Mucosa of rectum (tissue), 2 donors: ENCODE data around the gene RYR3.

ENCODE experiments used
- H3K27ac ChIP-seq, 2 donors: one replicate each; pipeline ENCODE4 v1.7.0; 2013; ENCODE audit warnings: inconsistent platforms in 2 of 2, low read depth in 2 of 2, low read length in 2 of 2
- H3K27me3 ChIP-seq, 2 donors: one replicate each; pipeline ENCODE4 v1.7.0; 2013; ENCODE audit warnings: low read length in 2 of 2; ENCODE audit not compliant: control insufficient read depth in 2 of 2, insufficient read depth in 2 of 2
- H3K36me3 ChIP-seq, 2 donors: one replicate each; pipeline ENCODE4 v1.7.0; 2013; ENCODE audit warnings: low read length in 2 of 2; ENCODE audit not compliant: control insufficient read depth in 2 of 2, insufficient read depth in 2 of 2
- H3K4me1 ChIP-seq, 2 donors: one replicate each; pipeline ENCODE4 v1.7.0; 2013; ENCODE audit warnings: low read length in 2 of 2, mild to moderate bottlenecking in 1 of 2; ENCODE audit not compliant: control insufficient read depth in 2 of 2, insufficient read depth in 2 of 2
- H3K4me3 ChIP-seq, 2 donors: one replicate each; pipeline ENCODE4 v1.7.0; 2013; ENCODE audit warnings: low read length in 2 of 2
- H3K9ac ChIP-seq, 2 donors: one replicate each; pipeline ENCODE4 v1.7.0; 2013; ENCODE audit warnings: low read length in 2 of 2, low read depth in 1 of 2, mild to moderate bottlenecking in 1 of 2
- H3K9me3 ChIP-seq, 2 donors: one replicate each; pipeline ENCODE4 v1.7.0; 2013; ENCODE audit warnings: low read length in 2 of 2; ENCODE audit not compliant: control insufficient read depth in 2 of 2
- donor health status: healthy.
- donor health status: Normal muscosa, but diverticular disease.

The RYR3 gene

DNA sequence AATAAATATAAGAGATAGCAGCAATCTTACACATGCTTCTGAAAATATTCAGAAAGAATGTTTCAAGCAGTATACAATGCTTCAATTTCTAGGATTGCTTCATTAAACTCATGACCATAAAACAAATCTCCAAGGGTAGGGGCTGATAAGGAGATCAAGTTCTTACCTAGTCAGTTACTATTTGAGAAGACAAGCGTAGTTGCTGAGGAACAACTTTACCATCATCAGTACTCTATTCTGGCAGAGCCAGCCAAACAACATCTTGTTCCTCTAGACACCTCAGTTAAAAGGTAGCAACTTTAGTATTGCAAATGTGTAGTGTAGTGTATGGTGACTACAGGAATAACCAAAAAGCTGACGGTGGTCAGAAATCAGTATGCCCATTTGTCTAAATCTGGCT, 572.2 kb downstream of the RYR3 start:
- Histone ChIP-seq H3K4me3 (no peak overlapping the region), H3K36me3 (no peaks in the 10 kb centered on the region), H3K4me1 (no peaks in the 10 kb centered on the region), H3K27me3 (no peaks in the 10 kb centered on the region), H3K9ac (no peak overlapping the region), H3K9me3 (no peaks in the 10 kb centered on the region), H3K27ac (no peak overlapping the region)

DNA sequence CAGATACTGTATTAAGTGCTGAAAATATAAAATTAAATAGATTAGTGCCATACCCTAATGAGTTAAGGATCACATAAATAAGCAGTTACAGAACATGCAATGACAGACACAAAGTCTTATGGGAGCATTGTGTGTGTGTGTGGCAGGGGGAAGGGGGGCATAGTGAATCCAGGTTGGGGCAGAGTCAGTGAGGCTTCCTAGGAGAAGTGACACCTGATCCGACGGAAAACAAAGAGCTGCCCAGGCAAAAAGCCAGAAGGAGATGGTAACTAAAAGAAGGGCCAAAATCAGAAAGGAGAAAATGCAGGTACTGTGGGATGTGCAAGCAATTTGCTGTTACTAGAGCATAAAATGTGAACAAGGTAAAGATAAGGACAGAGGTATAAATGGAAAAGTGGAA, 577.4 kb downstream of the RYR3 start:
- no peak overlapping the region for H3K9ac ChIP-seq
- H3K4me1 ChIP-seq = no peaks in the 10 kb centered on the region

GRCh38 chr15:33894193-33894592, 583.4 kb downstream of the RYR3 start:
- H3K27ac ChIP-seq = no peak overlapping the region
- H3K27me3 ChIP-seq = no peaks in the 10 kb centered on the region
- no peaks in the 10 kb centered on the region for H3K9me3 ChIP-seq
- no peaks in the 10 kb centered on the region for H3K4me1 ChIP-seq
- no peak overlapping the region for H3K4me3 ChIP-seq
- H3K9ac ChIP-seq = no peak overlapping the region
- no peaks in the 10 kb centered on the region for H3K36me3 ChIP-seq

More for the DNA sequence above, 577.4 kb downstream of the RYR3 start:
- Histone ChIP-seq H3K4me3 (no peak overlapping the region), H3K36me3 (no peaks in the 10 kb centered on the region), H3K27me3 (no peaks in the 10 kb centered on the region), H3K27ac (no peak overlapping the region), H3K9me3 (no peaks in the 10 kb centered on the region)

GRCh38 chr15:33902043-33902442, 591.3 kb downstream of the RYR3 start:
- Histone ChIP-seq H3K9me3 (no peaks in the 10 kb centered on the region), H3K27me3 (no peaks in the 10 kb centered on the region), H3K27ac (no peak overlapping the region), H3K36me3 (no peaks in the 10 kb centered on the region), H3K9ac (no peak overlapping the region), H3K4me3 (no peak overlapping the region), H3K4me1 (no peaks in the 10 kb centered on the region)

DNA sequence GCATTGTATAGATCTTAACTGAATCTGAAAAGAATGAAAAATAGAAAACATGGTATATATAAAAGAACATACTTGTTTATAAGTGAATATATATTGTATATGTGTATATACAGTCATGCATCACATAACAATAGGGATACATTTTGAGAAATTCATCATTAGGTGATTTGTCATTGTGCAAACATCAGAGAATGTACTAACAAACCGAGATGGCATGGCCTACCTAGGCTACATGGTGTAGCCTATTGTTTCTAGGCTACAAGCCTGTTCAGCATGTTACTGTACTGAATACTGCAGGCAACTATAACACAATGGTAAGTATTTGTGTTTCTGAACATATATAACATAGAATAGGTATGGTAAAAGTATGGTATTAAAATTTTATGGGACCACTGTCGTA, 592.9 kb downstream of the RYR3 start:
- H3K9me3 ChIP-seq = no peaks in the 10 kb centered on the region
- no peak overlapping the region for H3K27ac ChIP-seq
- H3K27me3 ChIP-seq = no peaks in the 10 kb centered on the region
- H3K9ac ChIP-seq = no peak overlapping the region
- no peaks in the 10 kb centered on the region for H3K36me3 ChIP-seq
- H3K4me3 ChIP-seq = no peak overlapping the region
- H3K4me1 ChIP-seq = no peaks in the 10 kb centered on the region

- Histone ChIP-seq H3K4me3 (no peak overlapping the region), H3K9me3 (no peaks in the 10 kb centered on the region), H3K27ac (no peak overlapping the region), H3K27me3 (no peaks in the 10 kb centered on the region), H3K4me1 (no peaks in the 10 kb centered on the region), H3K9ac (no peak overlapping the region), H3K36me3 (no peaks in the 10 kb centered on the region)
Observed at GRCh38 chr15:33907326-33907725, 596.6 kb downstream of the RYR3 start.

- Histone ChIP-seq H3K9me3 (no peaks in the 10 kb centered on the region), H3K27me3 (no peaks in the 10 kb centered on the region), H3K9ac (no peak overlapping the region), H3K4me3 (no peak overlapping the region), H3K36me3 (no peaks in the 10 kb centered on the region), H3K4me1 (no peaks in the 10 kb centered on the region), H3K27ac (no peak overlapping the region)
Observed at GRCh38 chr15:33908406-33908805, 597.6 kb downstream of the RYR3 start.

DNA sequence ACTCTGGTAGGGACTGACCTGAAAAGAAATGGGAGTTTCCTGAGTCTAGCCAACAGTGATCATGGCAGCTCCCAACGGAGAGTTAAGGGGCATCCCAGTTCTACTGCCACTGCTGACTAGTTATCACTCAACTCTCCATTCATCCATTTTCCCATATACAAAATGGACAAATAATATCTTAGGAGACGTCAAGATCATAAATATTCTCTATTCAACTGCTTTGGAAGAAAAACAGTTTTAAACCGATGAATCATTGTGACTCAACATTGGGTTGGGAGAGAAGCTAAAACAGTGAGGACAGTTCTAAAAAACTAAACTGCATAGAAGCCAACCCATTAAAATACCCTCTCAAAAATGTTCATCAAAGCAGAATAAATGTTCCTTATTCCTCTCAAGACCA, 600.0 kb downstream of the RYR3 start:
- Histone ChIP-seq H3K27ac (no peak overlapping the region), H3K36me3 (no peaks in the 10 kb centered on the region), H3K4me3 (no peak overlapping the region), H3K9ac (no peak overlapping the region), H3K4me1 (peaks cover 0 to 4% of the 10 kb centered on the region in 2 donors), H3K27me3 (no peaks in the 10 kb centered on the region), H3K9me3 (no peaks in the 10 kb centered on the region)

DNA sequence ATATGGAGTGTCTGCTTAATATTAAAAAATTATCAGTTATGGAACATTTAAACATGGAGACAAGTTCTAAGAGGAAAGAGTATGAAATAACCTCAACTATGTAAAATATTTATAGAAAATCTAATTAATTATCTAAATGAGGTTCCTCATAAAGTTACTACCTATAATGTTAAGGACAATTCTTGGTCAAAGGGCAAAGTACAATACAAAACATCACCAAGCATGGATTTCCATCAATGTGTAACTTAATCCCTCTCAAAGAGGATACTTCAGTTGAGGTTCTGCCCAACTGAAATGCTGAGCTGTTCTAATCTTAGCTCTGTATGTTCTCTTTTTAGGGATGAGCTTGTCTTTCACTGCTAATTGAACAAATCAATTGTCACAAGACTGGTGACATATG, 601.6 kb downstream of the RYR3 start:
- H3K4me1 ChIP-seq = peaks cover 0 to 4% of the 10 kb centered on the region in 2 donors
- no peaks in the 10 kb centered on the region for H3K9me3 ChIP-seq
- H3K36me3 ChIP-seq = no peaks in the 10 kb centered on the region
- no peak overlapping the region for H3K27ac ChIP-seq
- H3K9ac ChIP-seq = no peak overlapping the region
- no peak overlapping the region for H3K4me3 ChIP-seq
- no peaks in the 10 kb centered on the region for H3K27me3 ChIP-seq

DNA sequence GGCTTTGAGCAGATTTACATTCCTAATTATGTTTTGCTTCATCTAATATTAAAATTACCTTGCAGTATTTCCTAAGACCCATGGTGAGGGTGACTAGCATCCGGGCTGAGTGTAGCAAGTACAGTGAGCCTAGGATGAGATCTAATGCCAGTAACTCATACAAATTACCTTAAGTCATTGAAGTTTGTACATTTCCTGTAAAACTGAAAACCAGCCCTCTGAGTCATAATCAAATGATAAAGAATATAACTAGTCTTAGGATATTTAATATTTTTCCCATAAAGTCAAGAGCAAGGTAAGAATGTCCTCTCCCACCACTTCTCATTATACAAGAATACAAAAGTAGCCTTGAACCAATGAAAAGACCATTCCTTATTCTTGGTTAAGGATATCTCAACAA, 602.7 kb downstream of the RYR3 start:
- peaks cover 0 to 4% of the 10 kb centered on the region in 2 donors for H3K4me1 ChIP-seq
- H3K27me3 ChIP-seq = no peaks in the 10 kb centered on the region
- H3K9me3 ChIP-seq = no peaks in the 10 kb centered on the region

More for the DNA sequence above, 602.7 kb downstream of the RYR3 start:
- Histone ChIP-seq H3K36me3 (no peaks in the 10 kb centered on the region), H3K9ac (no peak overlapping the region), H3K27ac (no peak overlapping the region), H3K4me3 (no peak overlapping the region)
